ENCODE data around the gene RNU11. TPM values are rescaled to one million over a fixed set of nuclear protein-coding genes. Genes with fewer than 3 reads are reported as not detected.
"Not testable (repeated sequence)": the region's sequence is repeated elsewhere in the genome, so short reads cannot be mapped to it uniquely, and the experiment has no call there.

RNU11 gene
- polyA plus RNA-seq, 12 donors, result not detected

GRCh38 chr1:28656335-28656734 is 7.9 kb downstream of the RNU11 start:
- DNase-seq, result no peak

- no peak for DNase-seq
These were observed 15.6 kb downstream of the RNU11 start for GRCh38 chr1:28663871-28664470.

- DNase-seq, result no peak
These were observed 18.4 kb downstream of the RNU11 start for GRCh38 chr1:28666806-28667205.

- peak; percentile 86 for DNase-seq
These were observed 20.0 kb downstream of the RNU11 start, which contains the start of gene GMEB1 for GRCh38 chr1:28668191-28668955. TSS of gene GMEB1 (plus strand) at chr1:28668784. CDS start at chr1:28683613, 14,829 bp downstream.

GRCh38 chr1:28668956-28669723 is 20.7 kb downstream of the RNU11 start:
- peak; percentile 65 for DNase-seq

GRCh38 chr1:28671254-28671780 is 22.9 kb downstream of the RNU11 start:
- DNase-seq, result no peak

GRCh38 chr1:28672971-28673370 is 24.6 kb downstream of the RNU11 start:
- DNase-seq, result not testable (repeated sequence)

GRCh38 chr1:28675924-28676257 is 27.5 kb downstream of the RNU11 start:
- no peak for DNase-seq

GRCh38 chr1:28680151-28680550 is 31.8 kb downstream of the RNU11 start:
- DNase-seq, result no peak

GRCh38 chr1:28682840-28683239 is 34.4 kb downstream of the RNU11 start:
- DNase-seq, result no peak

- DNase-seq, result no peak
These were observed 36.5 kb downstream of the RNU11 start for GRCh38 chr1:28684937-28685336.

- DNase-seq, result not testable (repeated sequence)
These were observed 43.2 kb downstream of the RNU11 start for GRCh38 chr1:28691627-28692026.

Other genes starting within 250 kb of the RNU11 start
- 10 to 100 TPM in 11 of 12 donors, not detected in 1; 18.9 to 40.3 (median 24.7) TPM for gene RCC1, start 142.6 kb upstream of the RNU11 start, polyA plus RNA-seq (ENCODE audit: insufficient read length in 12 of 12)
- 10 to 100 TPM in 10 of 12 donors, not detected in 2; 17.0 to 24.4 (median 20.4) TPM for gene TRNAU1AP, start 95.5 kb upstream of the RNU11 start, polyA plus RNA-seq (ENCODE audit: insufficient read length in 12 of 12)
- 10 to 100 TPM in 1 of 12 donors, 1 to 10 TPM in 9, not detected in 2; 5.3 to 10.1 (median 6.8) TPM for gene RAB42, start 56.3 kb upstream of the RNU11 start, polyA plus RNA-seq (ENCODE audit: insufficient read length in 12 of 12)
- gene TAF12, start 5.5 kb upstream of the RNU11 start, polyA plus RNA-seq (ENCODE audit: insufficient read length in 12 of 12), result 10 to 100 TPM in 11 of 12 donors, not detected in 1; 26.8 to 39.9 (median 30.2) TPM
- gene GMEB1, start 20.2 kb downstream of the RNU11 start, polyA plus RNA-seq (ENCODE audit: insufficient read length in 12 of 12), result 10 to 100 TPM in 7 of 12 donors, 1 to 10 TPM in 4, not detected in 1; 5.2 to 15.2 (median 10.4) TPM
- gene YTHDF2, start 88.3 kb downstream of the RNU11 start, polyA plus RNA-seq (ENCODE audit: insufficient read length in 12 of 12), result 100 to 1,000 TPM in 1 of 12 donors, 10 to 100 TPM in 11; 47.6 to 318 (median 57.1) TPM
- 1 to 10 TPM in 1 of 12 donors, under 1 TPM in 10, not detected in 1; 0.14 to 1.4 (median 0.38) TPM for gene OPRD1, start 163.6 kb downstream of the RNU11 start, polyA plus RNA-seq (ENCODE audit: insufficient read length in 12 of 12)

All from muscle of arm (tissue), 12 donors.